H1 (cell line): ENCODE data around the gene MAPK8IP2. TPM values are rescaled to one million over a fixed set of nuclear protein-coding genes. Genes with fewer than 3 reads are reported as not detected.

Source experiments
- ATF3 ChIP-seq: IDR thresholded peaks from 2 replicates; pipeline ENCODE4 v1.6.1; 2011; ENCODE audit warnings: low read depth, mild to moderate bottlenecking, low read length; ENCODE audit not compliant: insufficient read depth
- BRCA1 ChIP-seq: IDR thresholded peaks from 2 replicates; pipeline ENCODE4 v1.6.1; 2012; ENCODE audit warnings: low read depth, low read length, improper control_type of control experiment
- CBX8 ChIP-seq: fragments of 300-800, 300-1000 bp; sonication (generic); IDR thresholded peaks from 2 replicates; pipeline ENCODE4 v1.7.1; 2016; ENCODE audit warnings: low read depth, low read length, borderline replicate concordance
- HDAC2 ChIP-seq, 2 experiments: fragments of 300-600 bp in 1 of 2; sonication (generic) in 1 of 2; IDR thresholded peaks; 2 replicates each; pipeline ENCODE4 v1.6.1; 2011 to 2012; ENCODE audit warnings: low read depth in 2 of 2, low read length in 2 of 2, mild to moderate bottlenecking in 2 of 2, moderate library complexity in 2 of 2, borderline replicate concordance in 1 of 2, inconsistent platforms in 1 of 2
- KDM1A ChIP-seq: fragments of 200-600, 300-600 bp; sonication (generic); IDR thresholded peaks from 2 replicates; pipeline ENCODE4 v1.7.1; 2016; ENCODE audit warnings: mild to moderate bottlenecking, low read length, borderline replicate concordance
- PHF8 ChIP-seq: fragments of 200-600 bp; sonication (generic); conservative IDR thresholded peaks from 2 replicates; pipeline ENCODE4 v1.7.1; 2012; ENCODE audit warnings: low read depth, mild to moderate bottlenecking, inconsistent platforms, low read length, moderate library complexity
- POLR2AphosphoS5 ChIP-seq: IDR thresholded peaks from 2 replicates; pipeline ENCODE4 v1.6.1; 2011; ENCODE audit warnings: low read depth, low read length
- RXRA ChIP-seq: IDR thresholded peaks from 2 replicates; pipeline ENCODE4 v1.6.1; 2011; ENCODE audit warnings: low read depth, mild to moderate bottlenecking, low read length, moderate library complexity; ENCODE audit not compliant: insufficient read depth
- SIN3A ChIP-seq, 2 experiments: IDR thresholded peaks in 1 of 2; conservative IDR thresholded peaks in 1 of 2; 2 replicates each; pipeline ENCODE4 v1.6.1; 2011 to 2012; ENCODE audit warnings: low read length in 2 of 2, improper control_type of control experiment in 1 of 2, low read depth in 1 of 2, mild to moderate bottlenecking in 1 of 2
- SP1 ChIP-seq: IDR thresholded peaks from 2 replicates; pipeline ENCODE4 v1.6.1; 2011; ENCODE audit warnings: low read depth, low read length
- SP4 ChIP-seq: IDR thresholded peaks from 2 replicates; pipeline ENCODE4 v1.6.1; 2012; ENCODE audit warnings: low read length, inconsistent platforms
- TAF1 ChIP-seq: IDR thresholded peaks from 2 replicates; pipeline ENCODE4 v1.6.1; 2011; ENCODE audit warnings: mild to moderate bottlenecking, low read depth, low read length
- TCF12 ChIP-seq: IDR thresholded peaks from 2 replicates; pipeline ENCODE4 v1.6.1; 2011; ENCODE audit warnings: low read depth, mild to moderate bottlenecking, low read length
- polyA plus RNA-seq, 7 experiments: library from polyadenylated mRNA; depleted of rRNA in 3 of 7; stranded (reverse) in 5 of 7; unstranded in 2 of 7; fragments of >200 nt in 5 of 7; fragments of 200-250 nt in 2 of 7; gene quantifications; 1 replicate in 5 of 7; 2 replicates in 1 of 7; 4 replicates in 1 of 7; pipeline versions ENCODE4 v1.2.1 to v1.2.3, GENCODE V29; 2011 to 2013; ENCODE audit warnings: missing spikeins in 2 of 7, mixed read lengths in 2 of 7
- total RNA-seq: library from RNA; stranded (reverse); fragmentation: NEBNext Ultra II Directional; extraction: Animal tissue kit (Norgen Biotek cat#: 25700); gene quantifications from 2 replicates; pipeline ENCODE4 v1.2.1, GENCODE V29; 2021

MAPK8IP2 gene
- total and polyA plus RNA-seq, 2 of the 8 experiments (the other 6 are each of a cell fraction or from before 2014, with no cell fraction given), result 1.5 to 5.5 TPM

DNA sequence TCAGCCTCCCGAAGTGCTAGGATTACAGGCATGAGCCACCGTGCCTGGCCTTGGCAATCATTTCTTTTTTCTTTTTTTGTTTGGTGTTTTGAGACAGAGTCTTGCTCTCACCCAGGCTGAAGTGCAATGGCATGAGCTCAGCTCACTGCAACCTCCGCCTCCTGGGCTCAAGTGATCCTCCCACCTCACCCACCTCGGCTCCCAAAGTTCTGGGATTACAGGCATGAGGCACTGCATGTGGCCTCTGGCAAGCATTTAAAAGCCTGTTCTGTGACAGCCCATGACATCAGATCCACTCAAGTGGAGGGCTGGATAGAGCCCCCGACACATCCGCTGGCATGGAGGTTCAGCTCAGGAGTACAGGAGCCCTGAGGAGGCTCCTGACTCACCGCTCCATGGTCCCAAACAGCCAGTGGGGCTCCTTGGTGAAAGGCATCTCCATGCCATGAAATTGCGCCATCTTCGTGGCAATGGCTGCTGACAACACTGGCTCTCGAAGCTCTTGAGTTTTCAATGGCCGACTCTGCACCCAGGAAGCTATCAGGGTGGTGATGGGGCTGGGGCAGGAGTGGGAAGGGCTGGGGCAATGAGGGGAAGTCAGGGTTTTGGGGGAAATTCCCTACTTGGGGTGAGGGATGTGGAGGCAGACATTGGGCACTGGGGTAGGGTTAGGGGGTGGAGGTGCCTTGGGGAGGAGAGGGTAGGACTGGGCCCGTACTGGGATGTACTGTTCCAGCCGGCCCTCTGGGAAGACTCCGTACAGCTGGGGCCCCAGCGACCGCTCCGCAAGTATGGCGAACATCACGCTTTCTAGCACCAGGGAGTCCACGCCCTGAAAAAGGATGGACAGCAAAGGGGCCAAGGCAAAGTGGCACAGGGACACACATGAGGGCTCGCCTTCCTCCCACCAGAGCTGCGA is 19.3 kb upstream of the MAPK8IP2 start (continued):
- TF ChIP-seq SP1, result no peak
- TF ChIP-seq BRCA1, result no peak
- TF ChIP-seq KDM1A, result no peak
- TF ChIP-seq TAF1, result no peak
- no peak for TF ChIP-seq RXRA
- no peak for TF ChIP-seq ATF3
- no peak for TF ChIP-seq SIN3A (conservative IDR thresholded peaks at IDR 0.05 in 1 of 2, IDR thresholded peaks at IDR 0.05 in 1 of 2; ENCODE audit: low read depth in 1 of 2, low read length in 2 of 2)
- no peak for TF ChIP-seq POLR2AphosphoS5
- no peak for TF ChIP-seq TCF12
- no peak for TF ChIP-seq CBX8
- no peak for TF ChIP-seq PHF8
- no peak for TF ChIP-seq SP4
- no peak for TF ChIP-seq HDAC2 (IDR thresholded peaks at IDR 0.05; ENCODE audit: borderline replicate concordance in 1 of 2, low read depth in 2 of 2, low read length in 2 of 2)
- TF ChIP-seq, all 59 proteins: peak for 0
